Skeletal muscle tissue (tissue), 4 donors: Measurements from ENCODE around the gene HOPX. TPM values are rescaled to one million over a fixed set of nuclear protein-coding genes. Genes with fewer than 3 reads are reported as not detected.
"Not testable (repeated sequence)": the region's sequence is repeated elsewhere in the genome, so short reads cannot be mapped to it uniquely, and the experiment has no call there.

Experiments used
- H3K27ac ChIP-seq: one replicate; pipeline ENCODE4 v1.7.0; 2013; ENCODE audit warnings: mild to moderate bottlenecking, low read depth, low read length, inconsistent platforms
- H3K27me3 ChIP-seq, 3 donors: one replicate each; pipeline ENCODE4 v1.7.0; 2013; ENCODE audit warnings: low read length in 3 of 3; ENCODE audit not compliant: control insufficient read depth in 3 of 3, insufficient read depth in 3 of 3
- H3K36me3 ChIP-seq, 3 donors: one replicate each; pipeline ENCODE4 v1.7.0; 2013; ENCODE audit warnings: low read length in 3 of 3; ENCODE audit not compliant: control insufficient read depth in 3 of 3, insufficient read depth in 3 of 3
- H3K4me1 ChIP-seq, 3 donors: one replicate each; pipeline ENCODE4 v1.7.0; 2013; ENCODE audit warnings: low read length in 3 of 3, mild to moderate bottlenecking in 3 of 3; ENCODE audit not compliant: control insufficient read depth in 3 of 3, insufficient read depth in 3 of 3
- H3K4me3 ChIP-seq, 3 donors: one replicate each; pipeline ENCODE4 v1.7.0; 2013; ENCODE audit warnings: low read length in 3 of 3
- H3K9ac ChIP-seq, 3 donors: one replicate each; pipeline ENCODE4 v1.7.0; 2013; ENCODE audit warnings: low read length in 3 of 3, mild to moderate bottlenecking in 3 of 3, moderate library complexity in 2 of 3, low read depth in 1 of 3
- H3K9me3 ChIP-seq, 3 donors: one replicate each; pipeline ENCODE4 v1.7.0; 2013; ENCODE audit warnings: low read length in 3 of 3; ENCODE audit not compliant: control insufficient read depth in 3 of 3
- total RNA-seq: library from RNA; depleted of rRNA; stranded (reverse); fragments of >200 nt; gene quantifications from one replicate; pipeline ENCODE4 v1.2.3, GENCODE V29; 2014
- donor health status: Osteomylitis.

HOPX gene
- total RNA-seq, 1 donor from 2014 or later, result 15.7 TPM

GRCh38 chr4:56637154-56637553, 43.9 kb downstream of the HOPX start:
- H3K9ac ChIP-seq, result no peak overlapping the region
- no peaks in the 10 kb centered on the region for H3K9me3 ChIP-seq
- H3K36me3 ChIP-seq, result no peaks in the 10 kb centered on the region
- H3K4me3 ChIP-seq, result no peak overlapping the region
- H3K27me3 ChIP-seq, result no peaks in the 10 kb centered on the region
- H3K27ac ChIP-seq, result no peak overlapping the region
- H3K4me1 ChIP-seq, result no peaks in the 10 kb centered on the region

- H3K4me1 ChIP-seq, H3K9ac ChIP-seq, H3K27ac ChIP-seq, H3K9me3 ChIP-seq, H3K36me3 ChIP-seq, H3K4me3 ChIP-seq, H3K27me3 ChIP-seq: not testable (repeated sequence)
These were observed 46.1 kb downstream of the HOPX start for GRCh38 chr4:56634954-56635353.

GRCh38 chr4:56633486-56633885, 47.6 kb downstream of the HOPX start:
- no peaks in the 10 kb centered on the region for H3K9me3 ChIP-seq
- H3K4me1 ChIP-seq, result no peaks in the 10 kb centered on the region
- H3K27me3 ChIP-seq, result no peaks in the 10 kb centered on the region
- no peak overlapping the region for H3K9ac ChIP-seq
- H3K36me3 ChIP-seq, result no peaks in the 10 kb centered on the region
- no peak overlapping the region for H3K4me3 ChIP-seq
- H3K27ac ChIP-seq, result no peak overlapping the region

GRCh38 chr4:56630876-56631666, 50.0 kb downstream of the HOPX start:
- Histone ChIP-seq H3K27me3 (no peaks in the 10 kb centered on the region), H3K9ac (no peak overlapping the region), H3K9me3 (no peaks in the 10 kb centered on the region), H3K27ac (no peak overlapping the region), H3K4me3 (no peak overlapping the region), H3K4me1 (no peaks in the 10 kb centered on the region), H3K36me3 (no peaks in the 10 kb centered on the region)

GRCh38 chr4:56628592-56628991, 52.5 kb downstream of the HOPX start:
- Histone ChIP-seq H3K9me3 (no peaks in the 10 kb centered on the region), H3K27ac (no peak overlapping the region), H3K27me3 (no peaks in the 10 kb centered on the region), H3K4me3 (no peak overlapping the region), H3K9ac (no peak overlapping the region), H3K4me1 (no peaks in the 10 kb centered on the region), H3K36me3 (no peaks in the 10 kb centered on the region)

GRCh38 chr4:56627985-56628384, 53.1 kb downstream of the HOPX start:
- no peak overlapping the region for H3K9ac ChIP-seq
- no peaks in the 10 kb centered on the region for H3K4me1 ChIP-seq
- no peaks in the 10 kb centered on the region for H3K9me3 ChIP-seq
- H3K27ac ChIP-seq, result no peak overlapping the region
- H3K4me3 ChIP-seq, result no peak overlapping the region
- H3K27me3 ChIP-seq, result no peaks in the 10 kb centered on the region
- no peaks in the 10 kb centered on the region for H3K36me3 ChIP-seq

- H3K9me3 ChIP-seq, result no peaks in the 10 kb centered on the region
- H3K4me3 ChIP-seq, result no peak overlapping the region
- no peak overlapping the region for H3K27ac ChIP-seq
- no peak overlapping the region for H3K9ac ChIP-seq
- no peaks in the 10 kb centered on the region for H3K27me3 ChIP-seq
- H3K36me3 ChIP-seq, result no peaks in the 10 kb centered on the region
- H3K4me1 ChIP-seq, result no peaks in the 10 kb centered on the region
These were observed 53.7 kb downstream of the HOPX start for GRCh38 chr4:56627375-56627774.

GRCh38 chr4:56626963-56627362, 54.1 kb downstream of the HOPX start:
- Histone ChIP-seq H3K9me3 (no peaks in the 10 kb centered on the region), H3K4me1 (no peaks in the 10 kb centered on the region), H3K27ac (no peak overlapping the region), H3K27me3 (no peaks in the 10 kb centered on the region), H3K36me3 (no peaks in the 10 kb centered on the region), H3K4me3 (no peak overlapping the region), H3K9ac (no peak overlapping the region)

- H3K4me1 ChIP-seq, result no peaks in the 10 kb centered on the region
- H3K27me3 ChIP-seq, result no peaks in the 10 kb centered on the region
- no peaks in the 10 kb centered on the region for H3K9me3 ChIP-seq
These were observed 54.7 kb downstream of the HOPX start for GRCh38 chr4:56626420-56626819.

GRCh38 chr4:56622176-56622575, 58.9 kb downstream of the HOPX start:
- Histone ChIP-seq H3K36me3 (no peaks in the 10 kb centered on the region), H3K27ac (no peak overlapping the region), H3K9ac (no peak overlapping the region), H3K4me1 (peaks cover 0 to 7% (median 0%) of the 10 kb centered on the region in 3 donors), H3K27me3 (peaks cover 0 to 2% (median 2%) of the 10 kb centered on the region in 3 donors), H3K9me3 (no peaks in the 10 kb centered on the region), H3K4me3 (no peak overlapping the region)

More at GRCh38 chr4:56626420-56626819, 54.7 kb downstream of the HOPX start:
- H3K36me3 ChIP-seq, result no peaks in the 10 kb centered on the region
- H3K27ac ChIP-seq, result no peak overlapping the region
- no peak overlapping the region for H3K9ac ChIP-seq
- no peak overlapping the region for H3K4me3 ChIP-seq
